Neural progenitor cell (in vitro differentiated cells): ENCODE data around the gene PYHIN1.

Experiments used
- EZH2 ChIP-seq: fragments of 200-600 bp; sonication (generic); IDR thresholded peaks from 2 replicates; pipeline ENCODE4 v1.6.1; 2017; ENCODE audit warnings: antibody characterized with exemption, mild to moderate bottlenecking, moderate library complexity
- EZH2phosphoT487 ChIP-seq: fragments of 200-600 bp; sonication (generic); IDR thresholded peaks from 2 replicates; pipeline ENCODE4 v1.6.1; 2017; ENCODE audit warnings: antibody characterized with exemption
- TF ChIP-seq, protein P1 (sequence below): fragments of 200-600 bp; sonication (generic); IDR thresholded peaks from 2 replicates; pipeline ENCODE4 v1.5.1; 2017; ENCODE audit warnings: antibody characterized with exemption, mild to moderate bottlenecking

DNA sequence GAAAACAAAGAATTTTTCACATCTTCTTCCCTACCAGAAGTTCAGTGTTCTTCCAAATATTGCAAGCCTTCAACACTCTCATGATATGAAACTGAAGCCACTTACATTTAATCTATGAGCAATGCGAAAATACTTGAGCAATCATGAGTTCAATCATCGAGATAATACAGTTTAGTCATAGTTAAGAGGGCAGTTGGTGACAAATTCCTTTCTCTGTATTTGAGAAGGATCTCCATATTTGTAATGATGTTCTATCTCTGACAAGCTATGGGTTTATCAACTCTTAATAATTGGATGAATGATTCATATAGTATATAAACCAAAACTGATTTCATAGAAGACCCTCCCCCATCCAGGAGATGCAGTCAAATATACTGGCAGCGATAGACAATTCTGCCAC is 29.7 kb upstream of the PYHIN1 start:
- no peak for TF ChIP-seq EZH2phosphoT487
- TF ChIP-seq, protein P1, sequence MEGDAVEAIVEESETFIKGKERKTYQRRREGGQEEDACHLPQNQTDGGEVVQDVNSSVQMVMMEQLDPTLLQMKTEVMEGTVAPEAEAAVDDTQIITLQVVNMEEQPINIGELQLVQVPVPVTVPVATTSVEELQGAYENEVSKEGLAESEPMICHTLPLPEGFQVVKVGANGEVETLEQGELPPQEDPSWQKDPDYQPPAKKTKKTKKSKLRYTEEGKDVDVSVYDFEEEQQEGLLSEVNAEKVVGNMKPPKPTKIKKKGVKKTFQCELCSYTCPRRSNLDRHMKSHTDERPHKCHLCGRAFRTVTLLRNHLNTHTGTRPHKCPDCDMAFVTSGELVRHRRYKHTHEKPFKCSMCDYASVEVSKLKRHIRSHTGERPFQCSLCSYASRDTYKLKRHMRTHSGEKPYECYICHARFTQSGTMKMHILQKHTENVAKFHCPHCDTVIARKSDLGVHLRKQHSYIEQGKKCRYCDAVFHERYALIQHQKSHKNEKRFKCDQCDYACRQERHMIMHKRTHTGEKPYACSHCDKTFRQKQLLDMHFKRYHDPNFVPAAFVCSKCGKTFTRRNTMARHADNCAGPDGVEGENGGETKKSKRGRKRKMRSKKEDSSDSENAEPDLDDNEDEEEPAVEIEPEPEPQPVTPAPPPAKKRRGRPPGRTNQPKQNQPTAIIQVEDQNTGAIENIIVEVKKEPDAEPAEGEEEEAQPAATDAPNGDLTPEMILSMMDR, result no peak
- no peak for TF ChIP-seq EZH2
